Mesenchymal stem cell (in vitro differentiated cells and primary cell): ENCODE measurements around the gene ADAMTSL3.

Experiments used
- DNase-seq: peaks from one replicate; pipeline ENCODE4 v3.0.0-alpha.2; 2013
- H2AFZ ChIP-seq: one replicate; pipeline ENCODE4 v1.6.1; 2013; ENCODE audit warnings: low read depth, mild to moderate bottlenecking, control low read depth, inconsistent platforms, low read length, moderate library complexity
- H2AK5ac ChIP-seq: 2 replicates; pipeline ENCODE4 v1.6.1; 2013; ENCODE audit warnings: low read length, moderate library complexity, mild to moderate bottlenecking, inconsistent platforms; ENCODE audit not compliant: severe bottlenecking
- H2BK120ac ChIP-seq: one replicate; pipeline ENCODE4 v1.6.1; 2013; ENCODE audit warnings: low read depth, mild to moderate bottlenecking, inconsistent platforms, low read length, moderate library complexity
- H2BK12ac ChIP-seq, 2 experiments: one replicate each; pipeline ENCODE4 v1.6.1; 2013; ENCODE audit warnings: inconsistent platforms in 2 of 2, low read length in 2 of 2, mild to moderate bottlenecking in 2 of 2, moderate library complexity in 2 of 2, control low read depth in 1 of 2
- H2BK15ac ChIP-seq: one replicate; pipeline ENCODE4 v1.6.1; 2013; ENCODE audit warnings: mild to moderate bottlenecking, low read depth, inconsistent platforms; ENCODE audit not compliant: poor library complexity, severe bottlenecking
- H2BK5ac ChIP-seq: 2 replicates; pipeline ENCODE4 v1.6.1; 2013; ENCODE audit warnings: low read depth, mild to moderate bottlenecking, low read length, control low read depth, inconsistent platforms; ENCODE audit not compliant: poor library complexity, severe bottlenecking
- H3K14ac ChIP-seq, 2 experiments: one replicate each; pipeline ENCODE4 v1.6.1; 2013; ENCODE audit warnings: inconsistent platforms in 2 of 2, low read length in 2 of 2, control low read depth in 1 of 2, mild to moderate bottlenecking in 1 of 2, moderate library complexity in 1 of 2
- H3K18ac ChIP-seq, 2 experiments: one replicate each; pipeline ENCODE4 v1.6.1; 2013; ENCODE audit warnings: inconsistent platforms in 2 of 2, low read length in 2 of 2, control low read depth in 1 of 2, low read depth in 1 of 2, mild to moderate bottlenecking in 1 of 2
- H3K23ac ChIP-seq, 2 experiments: one replicate each; pipeline ENCODE4 v1.6.1; 2013; ENCODE audit warnings: inconsistent platforms in 2 of 2, low read length in 2 of 2, mild to moderate bottlenecking in 2 of 2, moderate library complexity in 2 of 2, control low read depth in 1 of 2
- H3K27ac ChIP-seq: 2 replicates; pipeline ENCODE4 v1.5.1; 2013; ENCODE audit warnings: mild to moderate bottlenecking, moderate library complexity, low read length, control low read depth, inconsistent platforms; ENCODE audit not compliant: poor library complexity, severe bottlenecking
- H3K27me3 ChIP-seq, 2 experiments: 2 replicates each; pipeline versions ENCODE4 v1.6.1 to v1.7.0; 2013; ENCODE audit warnings: low read length in 2 of 2, mild to moderate bottlenecking in 2 of 2, moderate library complexity in 2 of 2, control low read depth in 1 of 2, inconsistent platforms in 1 of 2; ENCODE audit not compliant: control insufficient read depth in 1 of 2, insufficient read depth in 1 of 2
- H3K36me3 ChIP-seq, 2 experiments: 2 replicates each; pipeline versions ENCODE4 v1.6.1 to v1.7.0; 2013; ENCODE audit warnings: low read length in 2 of 2, control low read depth in 1 of 2, inconsistent platforms in 1 of 2, low read depth in 1 of 2, mild to moderate bottlenecking in 1 of 2; ENCODE audit not compliant: insufficient read depth in 2 of 2, control insufficient read depth in 1 of 2
- H3K4ac ChIP-seq, 2 experiments: one replicate each; pipeline ENCODE4 v1.6.1; 2013; ENCODE audit warnings: inconsistent platforms in 2 of 2, low read length in 2 of 2, mild to moderate bottlenecking in 2 of 2, moderate library complexity in 2 of 2, control low read depth in 1 of 2, low read depth in 1 of 2
- H3K4me1 ChIP-seq: 2 replicates; pipeline ENCODE4 v1.6.1; 2013; ENCODE audit warnings: low read depth, low read length, control low read depth; ENCODE audit not compliant: control insufficient read depth, insufficient read depth
- H3K4me2 ChIP-seq: 2 replicates; pipeline ENCODE4 v1.6.1; 2013; ENCODE audit warnings: low read length, mild to moderate bottlenecking, inconsistent platforms; ENCODE audit not compliant: poor library complexity, severe bottlenecking
- H3K4me3 ChIP-seq, 2 experiments: 2 replicates each; pipeline versions ENCODE4 v1.5.1 to v1.7.0; 2013; ENCODE audit warnings: low read length in 2 of 2, mild to moderate bottlenecking in 2 of 2, control low read depth in 1 of 2, low read depth in 1 of 2; ENCODE audit not compliant: insufficient read depth in 1 of 2
- H3K79me1 ChIP-seq: replicated peaks from 2 replicates; pipeline ENCODE4 v1.6.1; 2013; ENCODE audit warnings: mild to moderate bottlenecking, control low read depth, low read length, inconsistent platforms; ENCODE audit not compliant: poor library complexity, severe bottlenecking
- H3K9ac ChIP-seq: 2 replicates; pipeline ENCODE4 v1.7.0; 2013; ENCODE audit warnings: mild to moderate bottlenecking, low read length, moderate library complexity
- H3K9me3 ChIP-seq: 2 replicates; pipeline ENCODE4 v1.7.0; 2013; ENCODE audit warnings: mild to moderate bottlenecking, low read length; ENCODE audit not compliant: control insufficient read depth
- H4K8ac ChIP-seq: one replicate; pipeline ENCODE4 v1.6.1; 2013; ENCODE audit warnings: inconsistent platforms, mild to moderate bottlenecking, low read length, moderate library complexity
- H4K91ac ChIP-seq: one replicate; pipeline ENCODE4 v1.6.1; 2013; ENCODE audit warnings: mild to moderate bottlenecking, low read length, inconsistent platforms
- WGBS: methylation state at CpG from one replicate; pipeline ENCODE4 v1.1.7; 2013; ENCODE audit warnings: mixed read lengths; 5-methylcytosine and 5-hydroxymethylcytosine counted together

The ADAMTSL3 gene

GRCh38 chr15:83659417-83659812 is 5.5 kb downstream of the ADAMTSL3 start:
- Histone ChIP-seq H2BK15ac (no peak overlapping the region), H3K9ac (no peak overlapping the region), H4K91ac (no peak overlapping the region), H3K27ac (no peak overlapping the region), H2BK12ac (no peak overlapping the region), H3K4me3 (no peak overlapping the region), H4K8ac (no peak overlapping the region), H3K23ac (no peak overlapping the region), H2AFZ (no peak overlapping the region), H2BK5ac (no peak overlapping the region), H2BK120ac (no peak overlapping the region), H3K27me3 (peaks cover 31 to 35% of the 10 kb centered on the region in 2 experiments), H3K36me3 (no peaks in the 10 kb centered on the region), H3K9me3 (no peaks in the 10 kb centered on the region), H3K14ac (no peak overlapping the region), H3K4me2 (no peak overlapping the region), H3K18ac (no peak overlapping the region), H2AK5ac (no peak overlapping the region), H3K4me1 (peaks cover 4% of the 10 kb centered on the region), H3K4ac (no peak overlapping the region), H3K79me1 (no peaks in the 10 kb centered on the region)
- DNase-seq = no peak
- WGBS = 69% methylated on average over 1 of the region's 1 CpG

GRCh38 chr15:83665480-83665879 is 11.6 kb downstream of the ADAMTSL3 start:
- Histone ChIP-seq H3K9ac (no peak overlapping the region), H3K23ac (no peak overlapping the region), H3K4ac (no peak overlapping the region), H3K4me2 (no peak overlapping the region), H2BK5ac (no peak overlapping the region), H3K27me3 (peaks cover 0 to 4% of the 10 kb centered on the region in 2 experiments), H2BK12ac (no peak overlapping the region), H2AK5ac (no peak overlapping the region), H3K27ac (no peak overlapping the region), H2AFZ (no peak overlapping the region), H3K79me1 (no peaks in the 10 kb centered on the region), H3K9me3 (no peaks in the 10 kb centered on the region), H3K4me3 (no peak overlapping the region), H2BK120ac (no peak overlapping the region), H3K36me3 (no peaks in the 10 kb centered on the region), H3K4me1 (no peaks in the 10 kb centered on the region), H4K91ac (no peak overlapping the region), H3K18ac (no peak overlapping the region), H4K8ac (no peak overlapping the region), H2BK15ac (no peak overlapping the region), H3K14ac (no peak overlapping the region)
- DNase-seq = no peak
- WGBS = no CpG with 5 or more reads among the region's 3 CpGs

GRCh38 chr15:83670672-83671229 is 16.8 kb downstream of the ADAMTSL3 start:
- Histone ChIP-seq H3K36me3 (no peaks in the 10 kb centered on the region), H2BK120ac (no peak overlapping the region), H3K9me3 (no peaks in the 10 kb centered on the region), H2BK15ac (no peak overlapping the region), H3K4me3 (no peak overlapping the region), H2BK12ac (no peak overlapping the region), H3K4me2 (no peak overlapping the region), H3K27me3 (no peaks in the 10 kb centered on the region), H3K14ac (no peak overlapping the region), H3K27ac (no peak overlapping the region), H2AK5ac (no peak overlapping the region), H3K23ac (no peak overlapping the region), H3K79me1 (no peaks in the 10 kb centered on the region), H3K4ac (no peak overlapping the region), H2AFZ (no peak overlapping the region), H2BK5ac (no peak overlapping the region), H4K91ac (no peak overlapping the region), H3K18ac (no peak overlapping the region), H4K8ac (no peak overlapping the region), H3K4me1 (no peaks in the 10 kb centered on the region), H3K9ac (no peak overlapping the region)
- DNase-seq = no peak
- no CpG with 5 or more reads among the region's 1 CpG for WGBS

- no peak overlapping the region for H2BK120ac ChIP-seq
- 91% methylated on average over 1 of the region's 2 CpGs for WGBS
- no peak overlapping the region for H3K4me3 ChIP-seq
Measured at GRCh38 chr15:83671603-83672002, 17.7 kb downstream of the ADAMTSL3 start.

More at GRCh38 chr15:83671603-83672002, 17.7 kb downstream of the ADAMTSL3 start:
- Histone ChIP-seq H2BK12ac (no peak overlapping the region), H3K9ac (no peak overlapping the region), H3K4ac (no peak overlapping the region), H2BK5ac (no peak overlapping the region), H2BK15ac (no peak overlapping the region), H3K9me3 (no peaks in the 10 kb centered on the region), H3K23ac (no peak overlapping the region), H3K27ac (no peak overlapping the region), H3K27me3 (no peaks in the 10 kb centered on the region), H3K14ac (no peak overlapping the region), H3K18ac (no peak overlapping the region), H3K79me1 (no peaks in the 10 kb centered on the region), H3K4me1 (no peaks in the 10 kb centered on the region), H2AFZ (no peak overlapping the region), H3K36me3 (no peaks in the 10 kb centered on the region), H4K91ac (no peak overlapping the region), H2AK5ac (no peak overlapping the region), H3K4me2 (no peak overlapping the region), H4K8ac (no peak overlapping the region)
- no peak for DNase-seq
